HFF-Myc (cell line): ENCODE measurements around the gene EXOC6B.

ENCODE experiments used
- DNase-seq: peaks from one replicate; pipeline ENCODE4 v3.0.0-alpha.2; 2011; ENCODE audit warnings: low read depth; ENCODE audit errors: extremely low read depth
- H3K4me3 ChIP-seq: replicated peaks from 2 replicates; pipeline ENCODE4 v1.5.1; 2011; ENCODE audit warnings: low read depth, mild to moderate bottlenecking, control low read depth, low read length
- CTCF ChIP-seq: IDR thresholded peaks from 2 replicates; pipeline ENCODE4 v1.5.1; 2012; ENCODE audit warnings: mild to moderate bottlenecking, low read depth, low read length, control low read depth; ENCODE audit errors: missing control alignments

Gene EXOC6B

GRCh38 chr2:72765997-72766609, 59.7 kb downstream of the EXOC6B start:
- no peak overlapping the region for H3K4me3 ChIP-seq
- DNase-seq: no peak
- TF ChIP-seq CTCF: no peak

DNA sequence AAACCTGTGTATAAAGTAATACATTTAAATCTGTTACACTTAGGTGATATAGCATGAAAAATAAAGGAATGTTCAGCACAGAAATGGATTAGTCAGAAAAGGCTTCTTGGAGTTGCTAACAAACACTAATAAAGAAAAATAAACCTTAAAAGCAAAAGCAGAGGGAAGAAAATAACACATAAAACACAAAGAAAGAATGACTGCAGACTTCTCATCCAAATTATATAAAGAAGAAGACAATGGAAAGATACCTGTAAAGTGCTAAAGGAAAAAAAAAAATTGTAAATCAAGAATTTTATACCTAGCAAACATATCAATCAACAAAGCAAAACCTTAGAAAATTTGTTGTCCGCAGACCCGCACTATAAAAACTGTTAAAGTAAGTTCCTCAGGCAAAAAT, 63.6 kb downstream of the EXOC6B start:
- H3K4me3 ChIP-seq: no peak overlapping the region
- TF ChIP-seq CTCF: no peak
- no peak for DNase-seq

GRCh38 chr2:72759755-72760154, 66.1 kb downstream of the EXOC6B start:
- no peak for DNase-seq
- TF ChIP-seq CTCF: no peak
- no peak overlapping the region for H3K4me3 ChIP-seq

DNA sequence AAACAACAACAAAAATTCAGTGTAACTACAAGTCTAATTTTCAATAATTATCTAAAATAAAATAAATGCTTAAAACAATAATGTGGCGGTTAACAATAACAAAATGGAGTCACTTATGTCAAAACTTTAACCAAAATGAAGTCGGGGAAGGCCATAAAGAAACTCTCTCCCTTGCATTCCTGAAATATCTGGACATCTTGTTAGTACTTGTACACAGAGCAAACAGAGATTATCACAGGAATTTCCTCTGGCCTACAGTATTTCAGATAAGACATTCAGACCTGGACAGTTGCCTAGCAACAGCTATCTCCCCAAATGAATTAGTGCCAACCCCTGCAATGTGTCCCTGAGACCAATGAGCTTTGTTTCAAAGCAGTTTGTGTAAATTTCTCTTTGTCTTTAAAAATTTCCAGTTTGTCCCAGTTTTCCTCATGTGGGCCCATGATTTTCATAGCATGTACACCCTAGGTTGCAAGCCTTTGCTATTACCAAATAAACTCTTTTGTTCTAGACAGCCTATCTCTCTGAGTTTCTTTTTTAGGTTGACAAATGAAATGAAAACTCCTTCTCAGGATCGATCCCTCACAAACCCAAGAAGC, 68.6 kb downstream of the EXOC6B start:
- no peak for TF ChIP-seq CTCF
- H3K4me3 ChIP-seq: no peak overlapping the region
- no peak for DNase-seq

GRCh38 chr2:72755647-72756423, 70.0 kb downstream of the EXOC6B start:
- no peak for TF ChIP-seq CTCF
- no peak overlapping the region for H3K4me3 ChIP-seq
- peak; percentile 40 for DNase-seq

GRCh38 chr2:72754628-72755320, 71.1 kb downstream of the EXOC6B start:
- DNase-seq: no peak
- no peak for TF ChIP-seq CTCF
- no peak overlapping the region for H3K4me3 ChIP-seq
